ES-I3 (cell line): ENCODE data around the gene PIGBOS1.

Experiments used
- H3K36me3 ChIP-seq: 2 replicates; pipeline ENCODE4 v1.6.1; 2013; ENCODE audit warnings: mild to moderate bottlenecking, low read length, control low read depth, moderate library complexity; ENCODE audit not compliant: insufficient read depth
- H3K4me1 ChIP-seq: 2 replicates; pipeline ENCODE4 v1.6.1; 2013; ENCODE audit warnings: mild to moderate bottlenecking, control low read depth, low read length; ENCODE audit not compliant: insufficient read depth
- H3K9ac ChIP-seq: 2 replicates; pipeline ENCODE4 v1.6.1; 2013; ENCODE audit warnings: low read depth, mild to moderate bottlenecking, low read length, moderate library complexity
- H3K9me3 ChIP-seq: 2 replicates; pipeline ENCODE4 v1.6.1; 2013; ENCODE audit warnings: mild to moderate bottlenecking, low read length, moderate library complexity; ENCODE audit not compliant: control insufficient read depth, insufficient read depth

The PIGBOS1 gene

DNA sequence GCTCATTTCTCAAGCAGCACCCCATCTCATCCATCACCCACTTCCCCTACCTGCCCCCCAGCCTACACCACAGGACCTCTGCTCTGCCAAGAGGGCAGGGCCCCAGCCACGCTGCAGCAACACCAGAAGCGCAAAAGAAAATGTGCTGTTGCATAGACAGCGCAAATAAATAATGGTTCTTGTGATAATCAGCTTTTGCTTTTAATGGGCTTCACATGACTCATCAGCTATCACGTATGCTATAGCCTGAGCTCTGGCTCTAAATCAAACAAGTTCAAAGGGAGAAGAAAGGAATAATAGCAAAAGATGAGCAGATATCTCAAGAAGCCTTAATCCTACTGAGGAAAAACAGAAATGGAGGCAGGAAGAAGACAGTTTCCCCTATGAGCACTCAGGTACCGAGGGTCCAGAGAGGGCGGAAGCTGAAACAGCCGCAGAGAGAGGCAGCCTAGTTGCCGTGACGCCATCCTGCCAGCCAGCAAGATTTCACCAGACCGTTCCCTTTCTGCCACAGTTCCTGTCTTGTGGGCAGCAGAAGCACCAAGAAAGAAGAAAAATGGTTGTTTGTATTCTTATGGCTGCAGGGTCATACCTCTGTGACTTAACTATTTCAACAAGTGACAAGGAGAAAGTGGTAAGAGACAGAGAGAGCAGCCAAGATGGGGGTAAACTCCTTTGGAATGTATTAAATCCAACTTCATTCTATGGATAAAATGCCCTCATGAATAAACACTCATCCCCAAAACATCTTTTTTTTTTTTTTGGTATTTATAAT, 51.3 kb downstream of the PIGBOS1 start:
- H3K9ac ChIP-seq = no peak overlapping the region
- no peaks in the 10 kb centered on the region for H3K36me3 ChIP-seq
- no peaks in the 10 kb centered on the region for H3K9me3 ChIP-seq
- H3K4me1 ChIP-seq = no peaks in the 10 kb centered on the region
